Astrocyte of the cerebellum (primary cell): Measurements from ENCODE around the gene DNAH8.

ENCODE experiments used
- DNase-seq: peaks from one replicate; pipeline ENCODE4 v3.0.0-alpha.2; 2011; ENCODE audit warnings: low read depth
- H3K4me3 ChIP-seq: 2 replicates; pipeline ENCODE4 v1.5.1; 2011; ENCODE audit warnings: mild to moderate bottlenecking, low read depth, low read length, moderate library complexity
- in situ Hi-C: cut with HindIII; loops from 2 replicates; pipeline ENCODE4 v1.10.0; 2017; ENCODE audit warnings: low sequenced_read_pairs
- TF ChIP-seq, protein P1 (sequence below): IDR thresholded peaks from 2 replicates; pipeline ENCODE4 v1.5.1; 2012; ENCODE audit warnings: low read length, low read depth, moderate library complexity, mild to moderate bottlenecking; ENCODE audit errors: missing control alignments

DNAH8 gene

DNA sequence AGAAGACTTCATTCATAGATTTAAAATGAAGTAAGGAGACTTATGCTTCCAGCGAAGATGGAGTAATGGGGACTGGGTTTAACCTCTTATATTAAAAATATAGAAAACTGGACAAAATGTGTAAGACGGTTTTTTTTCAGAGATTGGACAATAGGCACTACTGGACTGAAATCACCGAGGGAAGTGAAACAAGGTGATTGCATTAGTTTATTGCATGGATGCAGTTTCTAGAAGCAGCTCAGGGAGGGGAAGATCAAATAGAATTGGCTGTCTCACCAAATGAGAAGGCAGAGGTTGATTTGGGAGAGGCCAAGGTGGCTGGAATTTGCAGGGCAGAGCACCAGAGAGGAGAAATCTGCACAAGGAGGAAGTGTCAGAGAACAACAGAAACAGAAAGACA lies 162.6 kb downstream of the DNAH8 start:
- in situ Hi-C loops, result no loop called here
- TF ChIP-seq, protein P1, sequence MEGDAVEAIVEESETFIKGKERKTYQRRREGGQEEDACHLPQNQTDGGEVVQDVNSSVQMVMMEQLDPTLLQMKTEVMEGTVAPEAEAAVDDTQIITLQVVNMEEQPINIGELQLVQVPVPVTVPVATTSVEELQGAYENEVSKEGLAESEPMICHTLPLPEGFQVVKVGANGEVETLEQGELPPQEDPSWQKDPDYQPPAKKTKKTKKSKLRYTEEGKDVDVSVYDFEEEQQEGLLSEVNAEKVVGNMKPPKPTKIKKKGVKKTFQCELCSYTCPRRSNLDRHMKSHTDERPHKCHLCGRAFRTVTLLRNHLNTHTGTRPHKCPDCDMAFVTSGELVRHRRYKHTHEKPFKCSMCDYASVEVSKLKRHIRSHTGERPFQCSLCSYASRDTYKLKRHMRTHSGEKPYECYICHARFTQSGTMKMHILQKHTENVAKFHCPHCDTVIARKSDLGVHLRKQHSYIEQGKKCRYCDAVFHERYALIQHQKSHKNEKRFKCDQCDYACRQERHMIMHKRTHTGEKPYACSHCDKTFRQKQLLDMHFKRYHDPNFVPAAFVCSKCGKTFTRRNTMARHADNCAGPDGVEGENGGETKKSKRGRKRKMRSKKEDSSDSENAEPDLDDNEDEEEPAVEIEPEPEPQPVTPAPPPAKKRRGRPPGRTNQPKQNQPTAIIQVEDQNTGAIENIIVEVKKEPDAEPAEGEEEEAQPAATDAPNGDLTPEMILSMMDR, result no peak
- DNase-seq, result no peak
- no peak overlapping the region for H3K4me3 ChIP-seq

DNA sequence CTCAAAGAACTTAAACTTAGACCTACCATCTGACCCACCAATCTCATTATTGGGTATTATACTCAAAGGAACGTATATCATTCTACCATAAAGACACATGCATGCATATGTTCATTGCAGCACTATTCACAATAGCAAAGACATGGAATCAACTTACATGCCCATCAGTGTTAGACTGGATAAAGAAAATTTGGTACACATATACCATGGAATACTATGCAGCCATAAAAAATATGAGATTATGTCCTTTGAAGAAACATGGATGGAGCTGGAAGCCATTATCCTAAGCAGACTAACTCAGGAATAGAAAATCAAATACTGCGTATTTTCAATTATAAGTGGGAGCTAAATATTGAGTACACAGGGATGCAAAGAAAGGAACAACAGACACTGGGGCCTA lies 167.0 kb downstream of the DNAH8 start:
- no peak overlapping the region for H3K4me3 ChIP-seq
- no peak for DNase-seq
- TF ChIP-seq, protein P1, result no peak
- in situ Hi-C loops, result no loop called here

DNA sequence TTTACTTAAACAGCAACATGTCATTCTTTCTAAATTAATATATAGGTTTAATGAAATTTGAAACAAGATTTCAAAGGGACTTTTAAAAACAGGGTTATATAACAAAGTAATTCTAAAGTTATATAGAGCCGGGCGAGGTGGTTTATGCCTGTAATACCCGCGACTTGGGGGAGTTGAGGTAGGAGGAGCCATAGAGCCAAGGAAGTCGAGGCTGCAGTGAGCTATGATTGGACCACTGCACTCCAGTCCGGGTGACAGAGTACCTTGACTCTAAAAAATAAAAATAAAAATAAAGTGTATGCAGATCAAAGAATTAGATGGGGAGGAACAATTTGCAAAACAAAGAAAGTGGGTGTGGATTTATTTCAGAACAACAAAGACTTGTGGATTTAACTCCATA lies 182.4 kb downstream of the DNAH8 start:
- H3K4me3 ChIP-seq, result no peak overlapping the region
- TF ChIP-seq, protein P1, result no peak
- DNase-seq, result no peak
- in situ Hi-C loops, result no loop called here

DNA sequence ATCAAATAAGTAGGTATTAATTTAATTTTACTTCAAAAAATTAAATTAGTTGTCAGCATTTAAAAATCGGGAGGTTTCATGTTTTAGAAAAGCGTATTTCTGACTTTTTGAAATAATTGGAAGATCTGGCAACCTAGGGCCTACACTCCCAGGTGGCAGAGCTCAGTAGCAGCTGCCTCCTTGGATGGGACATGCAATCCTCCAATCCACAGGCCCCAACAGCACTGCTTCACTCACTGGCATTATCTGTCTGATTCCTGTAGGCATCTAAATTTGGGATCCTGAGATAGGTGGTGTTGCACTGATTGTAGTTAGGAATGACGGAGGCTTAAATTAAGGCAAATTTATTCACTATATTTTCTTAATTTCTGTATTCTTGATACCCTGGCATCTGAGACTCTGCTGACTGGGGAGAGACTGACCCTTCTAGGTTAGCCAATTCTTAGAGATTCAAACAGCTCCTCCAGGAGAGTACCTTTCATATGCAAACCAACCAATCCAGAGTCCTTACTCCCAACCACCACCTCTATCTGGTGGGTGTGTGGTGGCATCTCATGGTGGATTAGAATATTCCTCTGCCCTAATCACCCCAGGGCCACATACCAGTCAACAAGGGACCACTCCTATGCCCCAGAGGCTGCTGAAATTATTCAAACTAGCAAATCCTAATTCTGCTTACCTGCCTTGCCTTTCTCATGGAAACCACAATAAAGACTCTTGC lies 186.9 kb downstream of the DNAH8 start:
- no peak overlapping the region for H3K4me3 ChIP-seq
- TF ChIP-seq, protein P1, result no peak
- in situ Hi-C loops, result no loop called here
- DNase-seq, result no peak

DNA sequence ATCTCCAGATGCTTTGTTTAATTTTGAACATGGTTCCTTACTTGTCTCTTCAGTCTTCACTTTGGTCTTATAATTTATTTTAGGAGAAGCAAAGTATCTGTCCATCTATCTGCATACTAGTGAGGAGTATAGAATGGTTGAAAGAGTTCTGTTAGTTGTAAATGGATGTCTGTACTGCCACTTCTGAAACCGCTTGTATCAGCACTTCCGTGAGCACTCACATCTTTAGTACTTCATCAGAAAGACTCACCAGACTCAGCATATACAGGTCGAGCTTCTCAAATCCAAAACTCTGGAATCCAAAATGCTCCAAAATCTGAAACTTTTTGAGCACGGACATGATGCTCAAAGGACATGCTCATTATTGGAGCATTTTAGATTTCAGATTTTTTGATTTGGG lies 191.5 kb downstream of the DNAH8 start:
- no peak for DNase-seq
- in situ Hi-C loops, result no loop called here
- no peak overlapping the region for H3K4me3 ChIP-seq
- TF ChIP-seq, protein P1, result no peak

DNA sequence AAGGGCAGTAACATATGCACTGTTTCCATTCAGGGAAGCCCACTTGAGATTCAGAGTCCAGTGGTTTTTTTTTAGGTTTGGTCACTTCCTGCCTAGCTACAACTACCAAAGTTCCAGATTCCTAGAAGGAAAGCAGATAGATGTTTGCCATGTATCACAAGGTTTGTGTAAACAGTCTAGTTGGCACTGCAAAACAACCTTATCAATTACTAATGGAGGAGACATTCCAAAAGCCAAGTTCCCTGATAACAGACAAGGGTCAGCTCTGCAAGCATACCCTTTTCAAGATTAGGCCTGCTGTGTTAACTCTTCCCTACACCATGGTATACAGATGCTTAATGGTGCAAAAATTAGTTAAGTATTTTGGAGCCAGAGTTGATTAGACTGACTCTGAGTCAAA lies 192.2 kb downstream of the DNAH8 start:
- H3K4me3 ChIP-seq, result no peak overlapping the region
- in situ Hi-C loops, result no loop called here
- DNase-seq, result no peak
- TF ChIP-seq, protein P1, result no peak
